Type B pancreatic cell (in vitro differentiated cells): Measurements from ENCODE around the gene KRTAP1-5. TPM values are rescaled to one million over a fixed set of nuclear protein-coding genes. Genes with fewer than 3 reads are reported as not detected.
"Not testable (repeated sequence)": the region's sequence is repeated elsewhere in the genome, so short reads cannot be mapped to it uniquely, and the experiment has no call there.

Experiments used
- DNase-seq: peaks from one replicate; pipeline ENCODE4 v3.0.0; 2021; ENCODE audit warnings: mixed read lengths; ENCODE audit not compliant: unreplicated experiment; ENCODE audit errors: extremely low spot score
- H3K27ac Mint-ChIP-seq: 2 replicates; pipeline ENCODE4 v1.8.0; 2021; ENCODE audit warnings: mild to moderate bottlenecking, mixed read lengths
- H3K27me3 Mint-ChIP-seq: 2 replicates; pipeline ENCODE4 v1.8.0; 2021; ENCODE audit warnings: mixed read lengths
- H3K36me3 Mint-ChIP-seq: 2 replicates; pipeline ENCODE4 v1.8.0; 2021; ENCODE audit warnings: mixed read lengths
- H3K4me1 Mint-ChIP-seq: one replicate; pipeline ENCODE4 v1.8.0; 2021; ENCODE audit warnings: mixed read lengths; ENCODE audit not compliant: unreplicated experiment
- H3K4me3 Mint-ChIP-seq: 2 replicates; pipeline ENCODE4 v1.8.0; 2021; ENCODE audit warnings: mild to moderate bottlenecking, mixed read lengths
- H3K9me3 Mint-ChIP-seq: 2 replicates; pipeline ENCODE4 v1.8.0; 2021; ENCODE audit warnings: mixed read lengths
- total RNA-seq: library from RNA; stranded (reverse); gene quantifications from 2 replicates; pipeline ENCODE4 v1.2.1, GENCODE V29; 2021; ENCODE audit warnings: low replicate concordance
- TF ChIP-seq, protein P1 (sequence below): fragments of 200-600 bp; sonication (generic); conservative IDR thresholded peaks from 2 replicates; pipeline ENCODE4 v1.5.0; 2021; ENCODE audit warnings: antibody characterized with exemption, mild to moderate bottlenecking

The KRTAP1-5 gene
- total RNA-seq, 1 donor from 2014 or later: not detected

DNA sequence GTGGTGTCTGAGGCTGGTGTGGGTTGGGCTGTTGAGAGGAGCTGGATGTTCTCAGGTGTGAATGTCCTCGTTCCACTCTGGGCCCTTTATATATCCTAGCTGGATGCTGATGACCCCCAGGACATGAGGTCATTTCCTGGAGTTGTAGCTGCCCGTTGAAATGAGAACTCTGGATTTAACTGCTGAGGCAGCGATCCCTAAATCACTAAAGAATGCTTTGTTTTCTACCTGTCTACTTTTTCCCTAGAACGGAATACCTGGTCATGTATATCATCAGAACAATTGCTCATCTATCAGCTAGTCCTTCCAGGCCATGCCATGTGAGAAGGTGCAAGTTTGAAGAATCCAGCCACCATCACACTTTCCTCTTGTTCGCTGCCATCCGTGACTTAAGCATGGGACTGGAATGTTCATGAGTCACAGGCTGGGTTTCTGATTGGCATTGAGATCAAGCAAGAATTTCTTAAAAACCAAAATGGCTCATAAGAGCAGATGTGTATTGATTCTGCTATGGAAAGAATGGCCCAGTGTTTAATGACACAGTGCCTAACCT, 33.1 kb upstream of the KRTAP1-5 start, which contains the start of gene KRTAP2-3:
Gene KRTAP2-3, minus strand, starts transcription at position 63 of the 553 bp plus-strand sequence. CDS start 64 bp downstream, outside the sequence.
- no peak for DNase-seq
- Mint-ChIP-seq H3K27ac (peak within 1 kb of the TSS; percentile 53), H3K9me3 (peaks cover 10% of the 10 kb centered on the region), H3K4me1 (peaks cover 18% of the 10 kb centered on the region), H3K36me3 (no peaks in the 10 kb centered on the region), H3K4me3 (no peak within 1 kb of the TSS), H3K27me3 (no peaks in the 10 kb centered on the region)
- TF ChIP-seq, protein P1, sequence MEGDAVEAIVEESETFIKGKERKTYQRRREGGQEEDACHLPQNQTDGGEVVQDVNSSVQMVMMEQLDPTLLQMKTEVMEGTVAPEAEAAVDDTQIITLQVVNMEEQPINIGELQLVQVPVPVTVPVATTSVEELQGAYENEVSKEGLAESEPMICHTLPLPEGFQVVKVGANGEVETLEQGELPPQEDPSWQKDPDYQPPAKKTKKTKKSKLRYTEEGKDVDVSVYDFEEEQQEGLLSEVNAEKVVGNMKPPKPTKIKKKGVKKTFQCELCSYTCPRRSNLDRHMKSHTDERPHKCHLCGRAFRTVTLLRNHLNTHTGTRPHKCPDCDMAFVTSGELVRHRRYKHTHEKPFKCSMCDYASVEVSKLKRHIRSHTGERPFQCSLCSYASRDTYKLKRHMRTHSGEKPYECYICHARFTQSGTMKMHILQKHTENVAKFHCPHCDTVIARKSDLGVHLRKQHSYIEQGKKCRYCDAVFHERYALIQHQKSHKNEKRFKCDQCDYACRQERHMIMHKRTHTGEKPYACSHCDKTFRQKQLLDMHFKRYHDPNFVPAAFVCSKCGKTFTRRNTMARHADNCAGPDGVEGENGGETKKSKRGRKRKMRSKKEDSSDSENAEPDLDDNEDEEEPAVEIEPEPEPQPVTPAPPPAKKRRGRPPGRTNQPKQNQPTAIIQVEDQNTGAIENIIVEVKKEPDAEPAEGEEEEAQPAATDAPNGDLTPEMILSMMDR: no peak

DNA sequence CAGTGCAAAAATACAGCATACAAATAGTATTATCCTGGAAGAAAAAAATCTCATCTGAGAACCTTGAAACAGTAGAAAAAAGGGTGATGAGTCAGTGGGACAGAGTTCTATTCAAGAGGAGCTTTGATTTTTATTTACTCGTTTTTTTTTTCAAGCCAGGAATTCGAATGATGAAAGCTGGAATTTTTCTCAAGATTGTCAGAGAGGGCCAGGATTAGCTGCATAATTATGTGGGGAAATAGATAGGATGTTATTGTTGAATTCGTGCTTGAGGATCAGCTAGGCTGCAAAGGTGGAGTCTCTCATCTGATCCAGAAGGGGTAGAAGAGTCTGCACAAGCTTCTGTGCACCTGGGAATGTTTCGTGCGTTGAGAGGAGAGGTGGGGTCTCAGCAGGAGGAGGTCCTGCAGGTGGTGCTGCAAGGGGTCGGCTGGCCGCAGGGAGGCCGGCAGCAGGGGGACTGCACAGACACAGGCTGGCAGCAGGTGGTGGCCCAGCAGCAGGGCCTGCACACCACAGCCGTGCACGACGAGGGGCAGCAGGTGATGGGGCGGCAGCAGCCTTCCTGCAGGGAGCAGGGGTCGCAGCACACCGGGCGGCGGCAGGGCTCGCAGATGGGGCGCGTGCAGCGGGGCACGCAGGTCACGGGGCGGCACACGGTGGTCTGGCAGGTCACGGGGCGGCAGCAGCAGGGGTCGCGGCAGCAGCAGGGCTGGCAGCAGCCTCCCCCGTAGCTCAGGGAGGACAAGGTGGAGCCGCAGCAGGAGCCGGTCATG, 32.5 kb upstream of the KRTAP1-5 start:
- not testable (repeated sequence) for H3K27me3 Mint-ChIP-seq, DNase-seq, H3K9me3 Mint-ChIP-seq, H3K36me3 Mint-ChIP-seq, H3K4me3 Mint-ChIP-seq, H3K27ac Mint-ChIP-seq
- peaks cover 18% of the 10 kb centered on the region for H3K4me1 Mint-ChIP-seq

DNA sequence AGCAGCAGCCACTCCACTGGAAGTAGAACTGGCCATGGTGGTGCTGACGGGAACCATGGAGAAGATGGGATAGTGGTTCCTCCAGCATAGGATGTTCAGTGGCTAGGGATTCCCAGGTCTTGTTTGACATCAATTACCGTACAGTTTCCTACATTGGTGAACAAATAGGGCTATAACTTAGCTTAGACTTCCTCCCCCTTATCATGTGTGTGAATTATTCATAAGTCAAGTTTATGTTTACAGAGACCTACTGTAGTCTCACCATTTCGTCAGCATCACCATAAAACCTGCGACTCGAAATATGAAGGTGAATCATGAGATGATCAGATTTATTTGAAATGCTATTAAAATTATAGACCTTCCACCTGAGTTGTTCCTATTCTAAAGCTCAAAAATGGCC, 31.7 kb upstream of the KRTAP1-5 start:
- Mint-ChIP-seq H3K27ac (no peak overlapping the region), H3K4me1 (peaks cover 18% of the 10 kb centered on the region), H3K36me3 (no peaks in the 10 kb centered on the region), H3K9me3 (peaks cover 10% of the 10 kb centered on the region), H3K27me3 (no peaks in the 10 kb centered on the region), H3K4me3 (no peak overlapping the region)
- no peak for DNase-seq
- TF ChIP-seq, protein P1: no peak

DNA sequence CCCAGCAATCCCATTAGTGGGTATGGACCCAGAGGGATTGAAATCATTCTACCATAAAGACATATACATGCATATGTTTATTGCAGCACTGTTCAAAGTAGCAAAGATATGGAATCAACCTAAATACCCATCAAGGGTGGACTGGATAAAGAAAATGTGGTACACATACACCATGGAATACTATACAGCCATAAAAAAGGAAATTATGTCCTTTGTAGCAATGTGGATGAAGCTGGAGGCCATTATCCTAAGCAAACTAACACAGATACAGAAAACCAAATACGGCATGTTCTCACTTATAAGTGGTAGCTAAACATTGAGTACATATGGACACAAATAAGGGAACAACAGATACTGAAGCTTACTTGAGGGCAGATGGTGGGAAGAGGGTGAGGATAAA, 30.5 kb upstream of the KRTAP1-5 start:
- DNase-seq: no peak
- Mint-ChIP-seq H3K9me3 (peaks cover 10% of the 10 kb centered on the region), H3K36me3 (no peaks in the 10 kb centered on the region), H3K27me3 (no peaks in the 10 kb centered on the region), H3K4me3 (no peak overlapping the region), H3K4me1 (peaks cover 18% of the 10 kb centered on the region), H3K27ac (no peak overlapping the region)
- TF ChIP-seq, protein P1: no peak

DNA sequence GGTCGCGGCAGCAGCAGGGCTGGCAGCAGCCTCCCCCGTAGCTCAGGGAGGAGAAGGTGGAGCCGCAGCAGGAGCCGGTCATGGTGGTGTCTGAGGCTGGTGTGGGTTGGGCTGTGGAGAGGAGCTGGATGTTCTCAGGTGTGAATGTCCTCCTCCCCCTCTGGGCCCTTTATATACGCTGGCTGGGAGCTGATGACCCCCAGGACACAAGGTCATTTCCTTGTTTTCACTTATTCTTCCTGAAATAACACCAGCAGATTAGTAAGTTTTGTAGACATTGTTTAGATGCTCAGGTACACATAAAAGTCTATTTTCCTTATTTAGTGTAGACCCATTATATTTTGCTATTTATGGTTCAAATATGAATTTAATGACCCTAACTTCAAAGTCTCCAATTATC, 28.1 kb upstream of the KRTAP1-5 start, which contains the start of gene KRTAP2-2:
Gene KRTAP2-2, minus strand, starts transcription at position 101 of the 400 bp plus-strand sequence. Its CDS starts 19 bp downstream, at position 82.
- not testable (repeated sequence) for H3K4me1 Mint-ChIP-seq, H3K27ac Mint-ChIP-seq, H3K36me3 Mint-ChIP-seq, H3K4me3 Mint-ChIP-seq, H3K27me3 Mint-ChIP-seq, DNase-seq
- peaks cover 12% of the 10 kb centered on the region for H3K9me3 Mint-ChIP-seq

DNA sequence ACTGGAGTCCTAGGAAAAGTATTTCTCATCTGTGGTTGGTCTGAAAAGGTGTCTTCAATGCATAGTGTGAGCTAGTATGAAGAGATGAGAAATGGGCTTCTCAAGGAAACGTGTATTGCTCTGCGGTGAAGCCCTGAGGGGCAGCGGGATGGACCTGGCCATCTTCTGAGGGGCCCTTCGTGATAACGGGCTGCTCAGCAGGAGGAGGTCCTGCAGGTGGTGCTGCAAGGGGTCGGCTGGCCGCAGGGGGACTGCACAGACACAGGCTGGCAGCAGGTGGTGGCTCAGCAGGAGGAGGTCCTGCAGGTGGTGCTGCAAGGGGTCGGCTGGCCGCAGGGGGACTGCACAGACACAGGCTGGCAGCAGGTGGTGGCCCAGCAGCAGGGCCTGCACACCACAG, 27.5 kb upstream of the KRTAP1-5 start:
- H3K4me3 Mint-ChIP-seq, H3K36me3 Mint-ChIP-seq, H3K27ac Mint-ChIP-seq, DNase-seq, H3K27me3 Mint-ChIP-seq, H3K4me1 Mint-ChIP-seq: not testable (repeated sequence)
- peaks cover 11% of the 10 kb centered on the region for H3K9me3 Mint-ChIP-seq

DNA sequence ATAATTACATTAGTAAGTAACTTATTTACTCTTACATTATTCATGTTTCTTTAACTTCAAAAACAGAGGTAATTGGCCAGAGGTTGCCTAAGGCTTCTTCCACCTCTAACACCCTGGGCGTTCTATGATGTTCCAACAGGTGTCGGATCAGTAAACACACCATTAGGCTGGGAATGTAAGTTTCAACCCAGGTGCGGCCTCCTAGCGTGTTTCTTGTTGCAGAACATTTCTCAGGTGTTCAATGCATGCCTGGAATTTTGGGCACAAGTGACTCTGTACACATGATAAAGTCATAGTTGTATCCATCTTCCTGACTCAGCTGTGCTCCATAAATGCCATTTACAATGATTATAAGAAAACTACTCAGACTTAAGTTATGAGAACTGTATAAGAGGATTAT, 27.0 kb upstream of the KRTAP1-5 start:
- Mint-ChIP-seq H3K4me3 (no peak overlapping the region), H3K9me3 (peaks cover 11% of the 10 kb centered on the region), H3K36me3 (no peaks in the 10 kb centered on the region), H3K27ac (no peak overlapping the region), H3K4me1 (peaks cover 2% of the 10 kb centered on the region), H3K27me3 (no peaks in the 10 kb centered on the region)
- TF ChIP-seq, protein P1: no peak
- DNase-seq: no peak
